Stimulated activated naive CD4-positive, alpha-beta T cell treated with Interleukin-2 at 50 U/mL for 16 hours (primary cell): Measurements from ENCODE around the gene LYPD4.

ENCODE experiments used
- DNase-seq: peaks from one replicate; lab custom pipeline; 2025; lab: John Stamatoyannopoulos, UW

The LYPD4 gene

GRCh38 chr19:41850381-41850780, 5.9 kb upstream of the LYPD4 start:
- no peak for DNase-seq

GRCh38 chr19:41849067-41849466, 4.6 kb upstream of the LYPD4 start:
- no peak for DNase-seq

DNA sequence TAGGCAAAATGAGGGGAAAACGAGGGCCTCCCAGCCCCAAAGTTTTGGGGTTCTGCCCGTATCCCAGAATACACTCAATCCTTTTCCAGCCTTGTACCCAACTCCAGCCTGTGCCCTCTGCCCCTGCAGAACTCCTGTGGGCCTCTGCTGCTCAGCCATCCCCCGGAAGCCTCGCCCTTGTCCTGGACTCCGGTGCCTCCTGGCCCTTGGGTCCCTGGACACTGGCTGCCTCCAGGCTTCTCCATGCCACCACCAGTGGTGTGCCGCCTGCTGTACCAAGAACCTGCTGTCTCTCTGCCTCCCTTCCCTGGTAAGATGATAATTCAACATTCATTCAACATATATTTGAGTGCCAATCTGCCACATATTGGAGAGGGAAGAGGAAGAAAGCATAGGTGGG, 4.2 kb upstream of the LYPD4 start:
- no peak for DNase-seq

GRCh38 chr19:41847351-41848105, 3.0 kb upstream of the LYPD4 start:
- DNase-seq, result no peak

DNA sequence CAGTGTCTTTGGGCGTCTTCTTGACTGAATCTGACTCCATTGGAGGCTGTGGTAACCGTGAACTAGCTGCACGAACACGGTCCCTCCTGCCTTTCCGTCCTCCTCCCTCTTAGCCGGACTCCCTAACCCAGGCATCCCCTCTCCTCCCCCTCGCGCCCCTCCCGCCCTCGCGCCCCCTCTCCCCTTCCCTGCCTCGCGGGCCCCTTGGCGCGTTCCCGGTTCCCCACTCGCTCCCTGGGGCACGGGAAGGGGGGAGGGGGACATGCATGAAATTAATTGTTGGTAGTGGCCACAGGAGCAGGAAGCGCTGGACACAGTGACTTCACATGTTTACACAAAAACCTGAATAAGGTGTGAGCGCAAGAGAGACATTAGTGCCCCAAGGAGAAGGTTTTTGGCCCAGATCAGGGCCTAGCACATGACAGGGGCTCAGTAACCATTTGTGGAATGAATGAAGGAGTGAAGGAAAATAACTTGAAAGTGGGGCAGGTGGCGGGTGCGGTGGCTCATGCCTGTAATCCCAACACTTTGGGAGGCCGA, 638 bp upstream of the LYPD4 start:
- no peak for DNase-seq

DNA sequence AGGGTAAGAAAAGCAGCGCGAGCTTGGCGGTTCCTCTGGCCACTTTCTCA, 343 bp upstream of the LYPD4 start, which contains the start of gene DMRTC2:
Gene DMRTC2 (plus strand): TSS at position 42 of the 50 bp plus-strand sequence. CDS start 2,387 bp downstream, outside the sequence.
- no peak for DNase-seq

DNA sequence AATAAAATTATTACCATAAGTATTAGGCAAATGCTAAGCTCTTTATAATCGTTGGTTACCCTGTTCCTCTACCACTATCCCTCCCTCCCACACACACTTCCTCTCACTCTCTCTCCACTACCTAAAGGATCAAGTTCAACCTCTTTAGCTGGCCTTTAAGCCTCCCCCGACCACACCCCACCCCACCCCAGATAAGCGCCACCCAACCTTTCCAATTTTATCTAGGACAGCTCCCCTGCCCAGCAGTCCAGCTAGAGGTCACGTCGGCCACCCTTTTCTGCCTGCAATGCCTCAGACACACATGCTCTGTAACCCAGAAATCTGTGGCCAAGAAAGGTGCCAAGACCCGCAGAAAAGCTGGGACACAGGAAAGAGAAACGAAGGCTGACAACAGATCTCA, 1.1 kb downstream of the LYPD4 start:
- DNase-seq, result no peak

DNA sequence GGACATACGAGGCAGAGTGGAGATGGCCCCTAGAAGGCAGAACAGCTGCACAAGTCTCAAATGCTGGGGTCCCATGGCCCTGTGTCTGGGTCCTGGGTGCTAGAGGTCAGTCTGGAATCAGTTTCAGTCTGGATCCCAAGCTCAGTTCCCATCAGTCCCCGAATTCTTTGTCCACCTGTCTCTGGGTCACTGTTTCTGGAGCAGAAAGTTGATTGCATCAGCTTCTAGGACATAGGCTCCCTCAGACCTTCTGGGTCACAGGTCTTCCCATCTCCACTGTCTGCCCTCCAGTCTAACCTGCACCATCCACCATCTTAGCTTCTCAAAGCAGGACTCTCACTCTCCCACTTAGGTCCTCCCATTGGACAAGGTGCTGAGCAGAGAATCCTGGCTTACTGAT, 5.3 kb downstream of the LYPD4 start:
- no peak for DNase-seq

DNA sequence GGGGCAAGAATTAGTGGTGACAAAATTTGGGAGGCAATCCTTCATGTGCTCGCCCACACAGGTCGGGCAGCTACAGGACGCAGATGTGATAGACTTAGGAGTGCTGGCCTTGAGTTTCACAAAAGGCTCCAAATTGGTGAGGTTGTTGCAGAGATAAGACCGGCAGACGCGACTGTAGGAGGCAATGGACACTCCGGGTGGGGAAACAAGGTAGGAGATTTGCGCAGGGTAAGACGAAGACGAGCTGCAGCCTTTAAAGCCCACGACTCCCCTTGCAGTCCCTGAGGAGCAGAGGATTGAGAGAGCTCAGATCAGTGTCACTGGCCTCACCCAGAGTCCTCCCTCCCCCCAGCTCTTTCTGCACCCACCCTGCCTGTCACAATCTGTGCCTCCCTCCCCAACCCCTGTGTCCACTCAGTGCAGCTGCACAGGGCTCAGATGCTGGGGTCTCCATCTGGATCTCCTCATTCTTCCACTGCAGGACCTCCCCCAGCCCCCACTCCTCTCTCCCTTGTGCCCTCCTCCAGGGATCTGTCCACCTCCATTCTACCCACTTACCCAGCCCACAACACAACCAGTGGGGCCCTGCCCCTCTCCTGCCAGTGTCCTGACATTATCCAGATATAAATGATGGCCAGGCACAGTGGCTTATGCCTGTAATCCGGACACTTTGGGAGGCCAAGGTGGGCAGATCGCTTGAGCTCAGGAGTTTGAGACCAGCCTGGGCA, 6.3 kb downstream of the LYPD4 start:
- DNase-seq, result no peak

DNA sequence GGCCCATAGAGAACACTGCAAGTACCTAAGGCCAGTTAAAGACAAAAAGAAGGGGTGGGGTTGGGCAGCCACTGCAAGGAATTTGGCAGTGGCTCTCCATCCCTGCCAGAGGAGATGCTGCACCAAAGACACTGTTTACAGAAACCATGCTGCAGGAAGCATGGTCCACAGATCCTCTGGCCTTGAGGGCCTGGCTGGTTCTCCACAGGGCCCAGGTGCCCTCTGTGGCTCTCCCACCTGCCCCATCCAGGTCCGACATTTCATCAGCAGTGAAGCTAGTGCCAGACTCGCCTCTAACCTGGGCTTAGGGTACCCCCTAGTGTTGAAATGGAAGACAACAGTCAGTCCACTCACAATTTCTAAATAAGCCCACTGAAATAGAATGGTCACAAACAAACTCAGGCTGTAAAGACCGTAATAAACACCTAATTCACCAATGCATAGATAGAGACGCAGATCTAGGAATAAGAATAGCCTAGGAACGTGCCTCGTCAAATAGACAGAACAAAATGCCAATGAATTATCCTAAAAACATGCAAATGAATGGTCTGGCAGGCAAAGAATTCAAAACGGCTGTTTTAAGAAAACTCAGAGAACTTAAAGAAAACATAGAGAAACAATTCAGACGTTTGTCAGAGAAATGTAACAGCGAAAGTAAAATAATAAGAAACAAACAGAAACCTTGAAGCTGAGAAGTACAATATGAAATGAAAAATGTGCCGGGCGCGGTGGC, 23.3 kb downstream of the LYPD4 start:
- peak; percentile 6 for DNase-seq

GRCh38 chr19:41816761-41817160, 27.7 kb downstream of the LYPD4 start:
- no peak for DNase-seq

GRCh38 chr19:41815301-41815700, 29.2 kb downstream of the LYPD4 start:
- DNase-seq, result no peak

DNA sequence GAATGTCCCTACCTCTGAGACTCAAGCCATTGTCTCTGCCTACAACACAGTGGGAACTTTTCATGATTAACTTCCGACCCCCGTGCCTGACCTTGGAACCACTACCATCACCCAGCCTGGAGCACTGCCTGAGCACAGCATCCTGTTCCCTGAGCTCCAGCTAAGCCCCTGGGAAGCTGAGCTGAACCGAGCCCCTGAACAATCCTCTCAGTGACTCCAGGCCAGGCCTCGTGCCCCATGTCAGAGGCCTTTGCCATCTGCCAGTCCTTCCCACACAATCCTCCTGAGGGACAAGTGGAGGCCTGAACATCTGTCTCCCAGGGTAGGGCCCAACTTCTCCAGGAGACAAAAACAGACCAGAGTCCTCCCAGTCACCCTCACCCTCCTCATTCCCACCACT, 30.6 kb downstream of the LYPD4 start:
- no peak for DNase-seq

DNA sequence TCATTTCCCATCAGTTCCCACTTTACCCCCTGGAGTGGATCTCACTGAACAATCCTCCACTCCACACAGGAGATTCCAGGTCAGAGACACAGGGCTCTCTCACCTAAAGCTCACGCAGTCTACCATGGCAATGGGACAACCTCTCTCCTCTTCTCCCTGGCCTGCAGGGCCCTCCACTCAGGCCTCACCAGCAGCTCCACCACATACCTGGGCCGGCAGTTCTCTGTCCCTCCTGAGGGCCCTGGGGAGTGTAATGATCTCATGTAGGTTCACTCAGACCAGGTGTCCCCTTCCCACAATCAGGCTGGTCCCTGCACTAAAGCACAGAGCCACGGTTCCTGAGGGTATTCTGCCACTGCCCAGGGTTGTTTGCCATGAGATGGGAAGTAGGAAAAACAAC, 32.5 kb downstream of the LYPD4 start:
- DNase-seq, result no peak

- no peak for DNase-seq
Measured at GRCh38 chr19:41811036-41811435, 33.4 kb downstream of the LYPD4 start.

- DNase-seq, result no peak
Measured at GRCh38 chr19:41810301-41810700, 34.2 kb downstream of the LYPD4 start.

DNA sequence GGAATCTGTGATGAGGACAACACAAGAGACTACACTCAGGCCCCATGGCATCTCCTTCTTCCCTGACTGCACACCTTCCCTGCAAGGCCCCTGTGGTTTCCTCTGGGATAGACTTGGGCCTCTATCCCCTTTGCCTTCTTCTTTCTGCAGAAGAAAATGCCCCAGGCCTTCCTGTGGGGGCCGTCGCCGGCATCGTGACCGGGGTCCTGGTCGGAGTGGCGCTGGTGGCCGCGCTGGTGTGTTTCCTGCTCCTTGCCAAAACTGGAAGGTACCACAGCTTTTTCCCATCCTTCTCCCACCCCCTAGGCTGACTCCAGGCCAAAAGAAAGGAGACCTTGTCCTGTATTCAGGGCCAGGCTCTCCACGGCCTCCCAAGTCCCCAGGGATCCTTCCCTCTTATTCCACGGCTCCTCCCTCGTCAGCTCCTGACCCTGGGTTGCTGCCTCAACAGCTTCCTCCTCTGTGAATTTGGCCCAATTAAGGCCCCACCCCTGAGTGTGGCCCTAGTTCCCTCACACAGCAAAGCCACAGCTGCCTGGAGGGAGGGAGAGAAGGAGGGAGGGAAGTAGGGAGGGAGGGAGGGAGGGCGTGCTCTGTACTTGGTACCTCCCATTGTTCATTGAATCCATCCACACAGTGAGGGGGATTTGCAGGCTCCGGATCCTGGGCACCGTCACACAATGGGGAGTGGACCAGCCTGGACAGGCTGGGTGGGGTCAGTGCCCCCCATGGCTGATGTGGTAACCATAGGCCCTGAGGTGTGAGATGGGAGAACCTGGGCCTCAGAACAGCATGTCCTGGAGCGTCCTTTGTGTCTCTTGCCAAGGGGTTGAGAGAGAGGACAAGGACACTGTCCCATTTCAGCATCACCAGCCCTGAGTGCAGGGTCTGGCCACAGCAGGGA, 35.6 kb downstream of the LYPD4 start:
- no peak for DNase-seq

DNA sequence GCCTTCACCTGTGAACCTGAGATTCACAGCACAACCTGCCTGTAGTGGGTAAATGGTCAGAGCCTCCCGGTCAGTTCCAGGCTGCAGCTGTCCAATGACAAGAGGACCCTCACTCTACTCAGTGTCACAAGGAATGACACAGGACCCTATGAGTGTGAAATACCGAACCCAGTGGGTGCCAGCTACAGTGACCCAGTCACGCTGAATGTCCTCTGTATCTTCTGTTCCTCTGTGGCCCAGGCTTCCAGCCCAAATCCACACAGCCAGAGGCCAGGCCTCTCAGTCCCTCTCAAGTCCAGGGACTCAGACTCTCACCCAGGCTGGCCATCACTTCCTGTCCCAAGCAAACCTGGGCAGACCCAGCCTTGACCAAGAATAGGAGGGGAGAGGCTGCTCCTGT, 37.3 kb downstream of the LYPD4 start:
- DNase-seq, result no peak

DNA sequence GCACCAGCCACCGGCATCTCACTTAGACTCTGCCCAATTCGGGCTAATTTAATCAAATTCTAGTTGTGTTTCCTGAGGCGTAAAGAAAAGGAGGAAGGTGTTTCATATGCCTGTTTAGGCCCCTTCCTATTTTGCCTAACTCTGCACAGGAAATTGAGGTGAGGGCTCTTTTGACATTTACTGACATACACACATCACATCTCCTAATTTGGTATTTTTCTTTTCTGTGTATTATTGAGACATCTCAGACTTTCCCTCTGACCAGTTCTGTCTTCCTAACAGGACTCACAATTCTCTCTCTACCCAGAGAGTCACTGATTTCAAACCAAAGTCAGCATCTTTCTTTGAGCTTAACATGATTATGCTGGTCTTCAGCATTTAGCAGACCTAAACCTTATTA, 40.1 kb downstream of the LYPD4 start:
- DNase-seq, result no peak

GRCh38 chr19:41802770-41803169, 41.7 kb downstream of the LYPD4 start:
- no peak for DNase-seq

DNA sequence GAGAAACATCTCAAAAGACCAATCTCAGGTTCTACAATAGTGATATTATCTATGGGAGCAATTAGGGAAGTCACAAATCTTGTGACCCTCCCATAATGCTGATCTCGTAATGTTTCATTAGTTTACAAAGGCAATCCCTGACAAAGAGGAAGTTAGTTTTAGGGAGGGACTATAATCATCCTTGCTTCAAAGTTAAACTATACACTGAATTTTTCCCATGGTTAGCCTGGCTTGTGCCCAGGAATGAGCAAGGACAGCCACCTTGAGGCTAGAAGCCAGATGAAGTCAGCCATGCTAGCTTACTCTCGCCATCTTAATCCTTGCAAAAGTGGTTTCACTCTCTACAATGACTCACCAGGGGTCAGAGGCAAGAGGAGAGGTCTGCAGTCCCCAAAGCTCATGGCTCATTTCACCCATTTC, 42.7 kb downstream of the LYPD4 start:
- DNase-seq, result no peak

GRCh38 chr19:41801031-41801430, 43.5 kb downstream of the LYPD4 start:
- no peak for DNase-seq
